ENCODE measurements around the gene ATXN1. TPM values are rescaled to one million over a fixed set of nuclear protein-coding genes. Genes with fewer than 3 reads are reported as not detected.

The ATXN1 gene
- total and polyA plus RNA-seq, 2 of the 13 experiments (the other 11 are each of a cell fraction or from before 2014, with no cell fraction given) = 20.7 to 39.5 TPM

DNA sequence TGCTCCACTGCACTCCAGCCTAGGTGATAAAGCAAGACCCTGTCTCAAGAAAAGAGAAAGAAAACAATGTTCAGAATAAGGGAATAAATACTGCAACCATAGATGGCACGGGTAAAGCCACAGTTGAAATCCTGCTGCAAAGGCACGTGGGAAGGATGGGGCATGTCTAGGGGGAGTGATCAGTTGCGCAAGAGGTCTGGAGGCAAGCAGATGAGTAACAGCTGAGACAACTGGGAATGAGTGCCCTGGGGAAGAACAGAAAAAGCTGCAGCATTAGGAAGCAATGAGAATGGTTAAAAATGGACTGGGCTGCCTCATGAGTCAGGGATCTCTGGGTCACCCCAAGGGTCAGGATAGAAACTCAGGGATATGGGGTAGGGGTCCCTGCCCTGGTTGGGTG is 426.6 kb downstream of the ATXN1 start:
- no TSS peak for BruUV-seq (replicated peaks)
- ChIA-PET POLR2A (no interaction called here), CTCF (ENCODE audit: low intra/inter-chr PET ratio, low total read pairs) (no interaction called here)
- intact Hi-C loops (cut with micrococcal nuclease; ENCODE audit: unreplicated experiment) (loop anchor here (5.0 to 10.0 kb wide), 2 partner anchors 160 to 633 kb away; no protein-coding TSS in a partner anchor), in situ Hi-C loops (cut with HindIII; ENCODE audit: extremely low pct_ligation_motif_present, low pct_unique_long_range_greater_than_20kb) (loop anchor here (5.0 to 25.0 kb wide), 2 partner anchors 428 to 628 kb away; partner anchors contain the start of gene ATXN1)
- WGBS (ENCODE audit: low lambda C conversion rate) = 83% methylated on average over 3 of the region's 3 CpGs
- Histone ChIP-seq H3K4me3 (replicated peaks in 1 of 3; ENCODE audit: insufficient read depth in 1 of 3, low read depth in 2 of 3, low read length in 3 of 3) (no peak overlapping the region), H3K9me3 (ENCODE audit: low read length) (no peaks in the 10 kb centered on the region), H3K27ac (ENCODE audit: extremely low read length, insufficient read depth, low read length) (no peak overlapping the region), H3K27me3 (ENCODE audit: control insufficient read depth in 1 of 2, insufficient read depth in 2 of 2, low read length in 2 of 2) (no peaks in the 10 kb centered on the region), H3K9ac (ENCODE audit: insufficient read depth, low read depth, low read length) (no peak overlapping the region), H3K79me2 (ENCODE audit: insufficient read depth, low read length) (no peaks in the 10 kb centered on the region), H3K4me1 (ENCODE audit: insufficient read depth, low read length) (peaks cover 7% of the 10 kb centered on the region), H3K36me3 (replicated peaks in 1 of 2; ENCODE audit: control insufficient read depth in 1 of 2, insufficient read depth in 2 of 2, low read length in 2 of 2) (peaks cover 0 to 2% of the 10 kb centered on the region in 2 experiments; a peak in 1 of 5 replicates), H4K20me1 (ENCODE audit: insufficient read depth, low read length) (peaks cover 7% of the 10 kb centered on the region; the same call in 1 of the 2 replicates), H2AFZ (ENCODE audit: low read length) (no peak overlapping the region), H3K4me2 (ENCODE audit: low read depth, low read length) (no peak overlapping the region)
- no peak for FAIRE-seq
- no peak for DNase-seq (ENCODE audit: low spot score)
- no peak for ATAC-seq
- TF ChIP-seq NCOA2 (CRISPR knock-in tag; IDR thresholded peaks at IDR 0.05) (no peak), ZNF207 (IDR thresholded peaks at IDR 0.05; ENCODE audit: borderline replicate concordance) (no peak), FOSL2 (CRISPR knock-in tag; IDR thresholded peaks at IDR 0.05) (peak; percentile 62), ZNF839 (CRISPR knock-in tag; IDR thresholded peaks at IDR 0.05; ENCODE audit: borderline replicate concordance) (no peak), NCOA1 (CRISPR knock-in tag; IDR thresholded peaks at IDR 0.05) (no peak), TFAP4 (IDR thresholded peaks at IDR 0.05; ENCODE audit: borderline replicate concordance, low read depth) (peak; percentile 69; the same call in 1 of the 2 replicates), HMG20B (CRISPR knock-in tag; conservative IDR thresholded peaks at IDR 0.05) (no peak), NR2F6 (IDR thresholded peaks at IDR 0.05) (no peak), NR2F6 (CRISPR knock-in tag; IDR thresholded peaks at IDR 0.05) (no peak), MLLT10 (CRISPR knock-in tag; IDR thresholded peaks at IDR 0.05) (no peak), ARHGAP35 (CRISPR knock-in tag; IDR thresholded peaks at IDR 0.05; ENCODE audit: borderline replicate concordance) (no peak), TCF7L2 (IDR thresholded peaks at IDR 0.05; ENCODE audit: low read depth, low read length) (no peak), NCOA5 (CRISPR knock-in tag; IDR thresholded peaks at IDR 0.05) (no peak), ATF7-NPFF (CRISPR knock-in tag; IDR thresholded peaks at IDR 0.05; ENCODE audit: low read depth) (no peak), ZNF83 (CRISPR knock-in tag; IDR thresholded peaks at IDR 0.05; ENCODE audit: borderline replicate concordance) (no peak), PAF1 (CRISPR knock-in tag; IDR thresholded peaks at IDR 0.05) (no peak), JUND (CRISPR knock-in tag; IDR thresholded peaks at IDR 0.05) (no peak), ZNF644 (CRISPR knock-in tag; IDR thresholded peaks at IDR 0.05; ENCODE audit: low read depth) (peak; percentile 51; the same call in 1 of the 2 replicates), REL (CRISPR knock-in tag; conservative IDR thresholded peaks at IDR 0.05) (no peak), FOXJ3 (CRISPR knock-in tag; IDR thresholded peaks at IDR 0.05; ENCODE audit: borderline replicate concordance) (no peak), AGO1 (IDR thresholded peaks at IDR 0.05; ENCODE audit: low read depth, low read length, poor library complexity, severe bottlenecking) (no peak)
- TF ChIP-seq, protein P1, sequence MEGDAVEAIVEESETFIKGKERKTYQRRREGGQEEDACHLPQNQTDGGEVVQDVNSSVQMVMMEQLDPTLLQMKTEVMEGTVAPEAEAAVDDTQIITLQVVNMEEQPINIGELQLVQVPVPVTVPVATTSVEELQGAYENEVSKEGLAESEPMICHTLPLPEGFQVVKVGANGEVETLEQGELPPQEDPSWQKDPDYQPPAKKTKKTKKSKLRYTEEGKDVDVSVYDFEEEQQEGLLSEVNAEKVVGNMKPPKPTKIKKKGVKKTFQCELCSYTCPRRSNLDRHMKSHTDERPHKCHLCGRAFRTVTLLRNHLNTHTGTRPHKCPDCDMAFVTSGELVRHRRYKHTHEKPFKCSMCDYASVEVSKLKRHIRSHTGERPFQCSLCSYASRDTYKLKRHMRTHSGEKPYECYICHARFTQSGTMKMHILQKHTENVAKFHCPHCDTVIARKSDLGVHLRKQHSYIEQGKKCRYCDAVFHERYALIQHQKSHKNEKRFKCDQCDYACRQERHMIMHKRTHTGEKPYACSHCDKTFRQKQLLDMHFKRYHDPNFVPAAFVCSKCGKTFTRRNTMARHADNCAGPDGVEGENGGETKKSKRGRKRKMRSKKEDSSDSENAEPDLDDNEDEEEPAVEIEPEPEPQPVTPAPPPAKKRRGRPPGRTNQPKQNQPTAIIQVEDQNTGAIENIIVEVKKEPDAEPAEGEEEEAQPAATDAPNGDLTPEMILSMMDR (CRISPR knock-in tag; IDR thresholded peaks at IDR 0.05) = no peak
- TF ChIP-seq, protein P2, sequence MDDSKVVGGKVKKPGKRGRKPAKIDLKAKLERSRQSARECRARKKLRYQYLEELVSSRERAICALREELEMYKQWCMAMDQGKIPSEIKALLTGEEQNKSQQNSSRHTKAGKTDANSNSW (CRISPR knock-in tag; IDR thresholded peaks at IDR 0.05; ENCODE audit: borderline replicate concordance) = no peak
